HAP-1 (cell line): ENCODE results near the gene RIF1.
A peak's percentile ranks its signal among the peaks of the same experiment; 100 is the strongest.

Experiments
- DNase-seq, 2 experiments: peaks; one replicate each; pipeline ENCODE4 v3.0.0-alpha.2; 2016 to 2020; ENCODE audit warnings: low spot score in 2 of 2
- H3K27me3 ChIP-seq: fragments of 250-450 bp; sonication (Bioruptor Pico); 2 replicates; pipeline ENCODE4 v1.5.1; 2020; ENCODE audit warnings: low read depth, mild to moderate bottlenecking, moderate library complexity
- H3K36me3 ChIP-seq: fragments of 250-450 bp; sonication (Bioruptor Pico); replicated peaks from 2 replicates; pipeline ENCODE4 v1.5.1; 2020; ENCODE audit warnings: mild to moderate bottlenecking
- H3K4me1 ChIP-seq: fragments of 250-450 bp; sonication (Bioruptor Pico); 2 replicates; pipeline ENCODE4 v1.5.1; 2020; ENCODE audit warnings: mild to moderate bottlenecking
- H3K4me3 ChIP-seq: fragments of 250-450 bp; sonication (Bioruptor Pico); 2 replicates; pipeline ENCODE4 v1.5.1; 2020; ENCODE audit warnings: mild to moderate bottlenecking, moderate library complexity
- H3K9me3 ChIP-seq: fragments of 250-450 bp; sonication (Bioruptor Pico); 2 replicates; pipeline ENCODE4 v1.5.1; 2020; ENCODE audit warnings: mild to moderate bottlenecking, moderate library complexity
- in situ Hi-C: fragments of 300-500 bp; cut with MboI; formaldehyde crosslinking; loops from 3 replicates; pipeline ENCODE4 v1.14.3; 2020; ENCODE audit warnings: low sequenced_read_pairs, inconsistent platforms, mixed read lengths

The RIF1 gene

GRCh38 chr2:151439127-151439526 lies 29.4 kb downstream of the RIF1 start:
- H3K4me1 ChIP-seq, result no peaks in the 10 kb centered on the region
- no peaks in the 10 kb centered on the region for H3K9me3 ChIP-seq
- in situ Hi-C loops, result no loop called here
- no peak overlapping the region for H3K4me3 ChIP-seq
- peaks cover 74% of the 10 kb centered on the region for H3K36me3 ChIP-seq
- H3K27me3 ChIP-seq, result no peaks in the 10 kb centered on the region
- no peak for DNase-seq

- Histone ChIP-seq H3K36me3 (peaks cover 86% of the 10 kb centered on the region), H3K27me3 (no peaks in the 10 kb centered on the region), H3K4me3 (no peak overlapping the region), H3K9me3 (no peaks in the 10 kb centered on the region), H3K4me1 (no peaks in the 10 kb centered on the region)
- in situ Hi-C loops, result loop anchor here (25.0 kb wide), 1 partner anchor 1203 kb away; no protein-coding TSS in a partner anchor
- DNase-seq, result no peak
These were observed 49.7 kb downstream of the RIF1 start for GRCh38 chr2:151459358-151459757.

- H3K4me1 ChIP-seq, result no peaks in the 10 kb centered on the region
- no peak overlapping the region for H3K4me3 ChIP-seq
- DNase-seq, result no peak
- in situ Hi-C loops, result loop anchor here (25.0 kb wide), 1 partner anchor 1197 kb away; no protein-coding TSS in a partner anchor
- no peaks in the 10 kb centered on the region for H3K27me3 ChIP-seq
- no peaks in the 10 kb centered on the region for H3K9me3 ChIP-seq
- peaks cover 97% of the 10 kb centered on the region for H3K36me3 ChIP-seq
These were observed 56.1 kb downstream of the RIF1 start for GRCh38 chr2:151465771-151466170.

DNA sequence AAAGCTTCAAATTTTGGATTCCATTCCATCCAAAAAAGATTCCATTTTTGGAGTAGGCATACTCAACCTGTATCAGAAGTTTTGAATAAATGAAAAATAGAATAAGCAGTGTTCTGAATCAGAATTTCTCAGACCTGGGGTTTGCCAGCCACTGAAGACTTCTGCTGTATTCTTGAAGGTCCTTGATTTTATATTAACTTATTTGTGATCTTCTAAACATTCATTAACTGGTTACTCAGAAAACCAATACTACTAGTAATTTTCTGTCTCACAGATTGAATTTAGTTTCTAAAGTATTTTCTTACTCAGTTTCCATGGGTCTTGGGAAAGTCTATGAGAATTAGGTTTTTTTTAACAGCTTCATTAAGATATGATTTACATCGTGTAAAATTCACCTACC lies 60.9 kb downstream of the RIF1 start:
- H3K4me3 ChIP-seq, result no peak overlapping the region
- 0 out of 2 replicates have a peak, but pooled peaks cover 1% of the 10 kb centered on the region for H3K4me1 ChIP-seq
- DNase-seq, result no peak
- H3K36me3 ChIP-seq, result peaks cover 87% of the 10 kb centered on the region
- in situ Hi-C loops, result loop anchor here (25.0 kb wide), 1 partner anchor 1192 kb away; no protein-coding TSS in a partner anchor
- H3K9me3 ChIP-seq, result no peaks in the 10 kb centered on the region
- H3K27me3 ChIP-seq, result no peaks in the 10 kb centered on the region

DNA sequence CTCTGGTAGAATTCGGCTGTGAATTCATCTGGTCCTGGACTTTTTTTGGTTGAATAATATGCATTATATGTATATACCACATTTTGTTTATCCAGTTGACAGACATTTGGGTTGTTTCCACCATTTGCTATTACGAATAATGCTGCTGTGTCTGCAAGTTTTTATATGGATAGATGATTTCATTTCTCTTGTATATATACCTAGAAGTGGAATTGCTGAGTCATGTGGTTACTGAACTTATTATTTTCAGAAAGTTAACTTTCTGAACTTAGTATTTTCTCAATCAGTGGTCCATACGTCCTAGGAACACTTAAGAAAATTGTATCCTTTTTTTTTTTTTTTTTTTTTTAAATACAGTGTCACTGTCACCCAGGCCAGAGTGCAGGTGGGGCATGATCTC lies 63.3 kb downstream of the RIF1 start:
- DNase-seq, result no peak
- Histone ChIP-seq H3K4me3 (no peak overlapping the region), H3K4me1 (peaks cover 11% of the 10 kb centered on the region; the same call in 1 of the 2 replicates), H3K36me3 (peaks cover 75% of the 10 kb centered on the region), H3K27me3 (no peaks in the 10 kb centered on the region), H3K9me3 (no peaks in the 10 kb centered on the region)
- in situ Hi-C loops, result loop anchor here (25.0 kb wide), 1 partner anchor 1189 kb away; no protein-coding TSS in a partner anchor

DNA sequence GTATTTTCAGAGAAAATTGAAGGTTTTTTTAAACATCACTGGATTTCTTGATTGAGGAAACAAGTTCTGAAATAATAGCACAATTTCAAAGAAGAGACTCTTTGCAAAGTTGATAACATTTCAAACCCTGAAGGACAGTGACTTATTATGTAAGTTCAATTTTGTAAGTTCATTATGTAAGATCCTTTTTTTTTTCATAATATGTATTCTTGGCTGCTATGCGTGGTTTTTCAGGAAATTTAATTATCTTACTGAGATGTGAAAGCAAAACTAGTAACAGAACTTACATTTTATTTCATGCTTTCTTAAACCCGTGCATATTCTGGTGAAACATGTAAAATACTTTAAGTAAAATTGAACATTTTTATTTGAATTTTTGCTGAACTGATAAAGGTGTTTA lies 65.4 kb downstream of the RIF1 start:
- H3K36me3 ChIP-seq, result peaks cover 64% of the 10 kb centered on the region
- no peak for DNase-seq
- no peaks in the 10 kb centered on the region for H3K9me3 ChIP-seq
- no peak overlapping the region for H3K4me3 ChIP-seq
- no peaks in the 10 kb centered on the region for H3K27me3 ChIP-seq
- in situ Hi-C loops, result no loop called here
- peaks cover 11% of the 10 kb centered on the region; the same call in 1 of the 2 replicates for H3K4me1 ChIP-seq

GRCh38 chr2:151476287-151476686 lies 66.6 kb downstream of the RIF1 start:
- peaks cover 63% of the 10 kb centered on the region for H3K36me3 ChIP-seq
- peak in 1 of 2 experiments; percentile 58 for DNase-seq
- H3K4me3 ChIP-seq, result no peak overlapping the region
- H3K4me1 ChIP-seq, result peaks cover 11% of the 10 kb centered on the region; the same call in 1 of the 2 replicates
- H3K9me3 ChIP-seq, result no peaks in the 10 kb centered on the region
- no peaks in the 10 kb centered on the region for H3K27me3 ChIP-seq
- in situ Hi-C loops, result no loop called here

- in situ Hi-C loops, result no loop called here
- no peak overlapping the region for H3K4me3 ChIP-seq
- H3K4me1 ChIP-seq, result peaks cover 11% of the 10 kb centered on the region; the same call in 1 of the 2 replicates
- no peak for DNase-seq
- H3K27me3 ChIP-seq, result no peaks in the 10 kb centered on the region
- peaks cover 64% of the 10 kb centered on the region for H3K36me3 ChIP-seq
- no peaks in the 10 kb centered on the region for H3K9me3 ChIP-seq
These were observed 68.3 kb downstream of the RIF1 start for GRCh38 chr2:151478011-151478410.

- in situ Hi-C loops, result no loop called here
- DNase-seq, result no peak
- Histone ChIP-seq H3K36me3 (peaks cover 41% of the 10 kb centered on the region), H3K9me3 (no peaks in the 10 kb centered on the region), H3K4me1 (no peaks in the 10 kb centered on the region; the same call in 1 of the 2 replicates), H3K4me3 (no peak overlapping the region), H3K27me3 (no peaks in the 10 kb centered on the region)
These were observed 72.0 kb downstream of the RIF1 start for GRCh38 chr2:151481744-151482143.

GRCh38 chr2:151482171-151482725 lies 72.5 kb downstream of the RIF1 start:
- Histone ChIP-seq H3K9me3 (no peaks in the 10 kb centered on the region), H3K4me1 (no peaks in the 10 kb centered on the region; the same call in 1 of the 2 replicates), H3K27me3 (no peaks in the 10 kb centered on the region), H3K36me3 (peaks cover 36% of the 10 kb centered on the region), H3K4me3 (no peak overlapping the region)
- in situ Hi-C loops, result no loop called here
- no peak for DNase-seq

DNA sequence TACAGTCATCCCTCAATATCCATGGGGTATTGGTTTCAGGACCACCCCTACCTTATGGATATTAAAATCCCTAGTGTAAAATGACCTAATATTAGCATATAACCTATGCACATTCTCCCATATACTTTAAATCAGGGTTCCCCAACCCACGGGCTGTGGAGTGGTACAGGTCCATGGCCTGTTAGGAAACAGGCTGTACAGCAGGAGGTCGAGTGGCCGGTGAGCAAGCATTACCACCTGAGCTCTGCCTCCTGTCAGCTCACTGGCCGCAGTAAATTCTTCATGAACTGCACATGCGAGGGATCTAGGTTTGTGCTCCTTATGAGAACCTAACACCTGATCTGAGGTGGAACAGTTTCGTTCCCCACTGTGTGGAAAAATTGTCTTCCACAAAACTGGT lies 73.8 kb downstream of the RIF1 start:
- DNase-seq, result no peak
- in situ Hi-C loops, result no loop called here
- no peaks in the 10 kb centered on the region for H3K27me3 ChIP-seq
- H3K4me3 ChIP-seq, result no peak overlapping the region
- no peaks in the 10 kb centered on the region for H3K9me3 ChIP-seq
- H3K36me3 ChIP-seq, result peaks cover 35% of the 10 kb centered on the region
- H3K4me1 ChIP-seq, result no peaks in the 10 kb centered on the region

GRCh38 chr2:151484100-151484499 lies 74.4 kb downstream of the RIF1 start:
- DNase-seq, result no peak
- peaks cover 33% of the 10 kb centered on the region for H3K36me3 ChIP-seq

DNA sequence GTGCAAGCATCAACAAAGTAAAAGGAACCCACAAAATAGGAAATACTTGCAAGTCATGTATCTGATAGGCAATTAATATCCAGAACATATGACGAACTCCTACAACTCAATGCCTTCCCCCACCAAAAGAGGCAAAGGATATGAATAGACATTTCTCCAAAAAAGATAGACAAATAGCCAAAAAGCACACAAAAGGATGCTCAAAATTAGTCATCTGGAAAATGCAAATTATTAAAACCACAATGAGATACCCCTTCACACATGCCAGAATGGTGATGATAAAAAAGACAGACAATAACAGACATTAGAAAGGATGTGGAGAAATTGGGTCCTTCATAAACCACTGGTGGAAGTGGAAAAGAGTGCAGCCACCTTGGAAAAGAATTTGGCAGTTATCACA lies 76.4 kb downstream of the RIF1 start:
- Histone ChIP-seq H3K4me3 (no peak overlapping the region), H3K9me3 (no peaks in the 10 kb centered on the region), H3K36me3 (peaks cover 17% of the 10 kb centered on the region), H3K27me3 (no peaks in the 10 kb centered on the region), H3K4me1 (no peaks in the 10 kb centered on the region)
- in situ Hi-C loops, result no loop called here
- no peak for DNase-seq

More at GRCh38 chr2:151484100-151484499, 74.4 kb downstream of the RIF1 start:
- in situ Hi-C loops, result no loop called here
- H3K4me3 ChIP-seq, result no peak overlapping the region
- no peaks in the 10 kb centered on the region for H3K27me3 ChIP-seq
- no peaks in the 10 kb centered on the region for H3K9me3 ChIP-seq
- H3K4me1 ChIP-seq, result no peaks in the 10 kb centered on the region

- Histone ChIP-seq H3K27me3 (no peaks in the 10 kb centered on the region), H3K36me3 (no peaks in the 10 kb centered on the region), H3K4me1 (no peaks in the 10 kb centered on the region), H3K9me3 (no peaks in the 10 kb centered on the region), H3K4me3 (no peak overlapping the region)
- in situ Hi-C loops, result no loop called here
- DNase-seq, result no peak
These were observed 80.6 kb downstream of the RIF1 start for GRCh38 chr2:151490276-151490675.

DNA sequence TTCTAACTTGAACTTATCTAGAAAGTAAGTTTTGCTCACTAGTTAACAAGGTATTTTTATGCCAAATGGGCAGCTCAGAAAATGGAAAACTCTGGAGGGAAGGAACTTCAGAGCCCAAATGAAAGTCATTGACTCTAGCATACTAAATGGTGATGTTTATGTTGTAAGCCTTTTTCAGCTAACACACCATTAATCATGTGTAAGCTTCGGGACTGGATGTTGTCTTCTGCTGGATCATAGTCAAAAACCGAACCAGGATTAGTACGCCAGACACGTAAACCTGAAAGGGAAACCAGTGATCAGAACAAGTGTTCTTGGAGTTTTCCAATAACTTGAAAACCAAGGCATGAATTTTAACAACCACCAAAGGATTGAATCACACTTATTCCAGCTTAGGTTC lies 81.8 kb downstream of the RIF1 start:
- in situ Hi-C loops, result no loop called here
- no peaks in the 10 kb centered on the region for H3K4me1 ChIP-seq
- DNase-seq, result no peak
- H3K36me3 ChIP-seq, result no peaks in the 10 kb centered on the region
- H3K4me3 ChIP-seq, result no peak overlapping the region
- no peaks in the 10 kb centered on the region for H3K9me3 ChIP-seq
- H3K27me3 ChIP-seq, result no peaks in the 10 kb centered on the region
